Left ventricle myocardium inferior (tissue), 1 donor: ENCODE results near the gene ELFN1. TPM values are rescaled to one million over a fixed set of nuclear protein-coding genes. Genes with fewer than 3 reads are reported as not detected.
A peak's percentile ranks its signal among the peaks of the same experiment; 100 is the strongest.

Experiments used
- DNase-seq: peaks from one replicate; pipeline ENCODE4 v3.0.0-alpha.2; 2020
- H3K27ac ChIP-seq: fragments of 200-600 bp; replicated peaks from 2 replicates; pipeline ENCODE4 v1.8.0; 2021
- H3K27me3 ChIP-seq: fragments of 200-600 bp; 2 replicates; pipeline ENCODE4 v1.8.0; 2021; ENCODE audit warnings: low read depth
- H3K36me3 ChIP-seq: fragments of 200-600 bp; 2 replicates; pipeline ENCODE4 v1.8.0; 2021
- H3K4me1 ChIP-seq: fragments of 200-600 bp; 2 replicates; pipeline ENCODE4 v1.8.0; 2021
- H3K4me3 ChIP-seq: fragments of 200-600 bp; 2 replicates; pipeline ENCODE4 v1.8.0; 2021; ENCODE audit warnings: mild to moderate bottlenecking, moderate library complexity
- H3K9me3 ChIP-seq: fragments of 200-600 bp; replicated peaks from 2 replicates; pipeline ENCODE4 v1.8.0; 2021
- intact Hi-C: fragments of 100-400 bp; cut with micrococcal nuclease; formaldehyde crosslinking; loops from one replicate; pipeline ENCODE4 v1.11.0; 2022
- total RNA-seq: library from RNA; stranded (reverse); fragmentation: NEBNext Ultra II Directional; extraction: Animal tissue kit (Norgen Biotek cat#: 25700); gene quantifications from one replicate; pipeline ENCODE4 v1.2.1, GENCODE V29; 2021
- TF ChIP-seq, protein P1 (sequence below): fragments of 200-600 bp; IDR thresholded peaks from 2 replicates; pipeline ENCODE4 v1.8.0; 2021; ENCODE audit warnings: antibody characterized with exemption, mild to moderate bottlenecking, borderline replicate concordance
- donor health status: DM: no; HTN: yes; CAD: no; lungs with severe emphysema.

ELFN1 gene
- total RNA-seq, 1 donor from 2014 or later, result 10.5 TPM

DNA sequence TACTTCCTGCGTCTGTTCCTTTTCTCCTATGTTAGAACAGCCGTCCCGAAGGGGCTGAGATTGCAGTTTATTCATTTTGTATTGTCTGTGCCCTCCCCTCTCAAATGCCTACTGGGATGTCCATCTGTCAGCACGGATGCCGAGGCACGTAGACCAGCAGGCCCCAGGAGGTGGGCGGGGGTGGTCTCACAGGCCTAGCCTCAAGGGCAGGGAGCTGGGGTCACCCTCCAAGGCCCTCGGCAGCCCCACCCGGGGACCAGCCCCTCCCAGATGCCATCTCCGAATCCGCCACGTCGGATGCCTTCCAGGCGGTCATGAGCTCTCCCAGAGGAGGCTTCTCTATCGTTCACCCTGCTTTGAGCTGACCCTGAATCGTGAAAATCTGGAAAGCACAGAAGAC lies 59.7 kb downstream of the ELFN1 start:
- Histone ChIP-seq H3K4me1 (peaks cover 23% of the 10 kb centered on the region), H3K4me3 (no peak overlapping the region), H3K27ac (no peak overlapping the region), H3K36me3 (peaks cover 16% of the 10 kb centered on the region), H3K27me3 (peaks cover 6% of the 10 kb centered on the region), H3K9me3 (peaks cover 26% of the 10 kb centered on the region)
- TF ChIP-seq, protein P1, sequence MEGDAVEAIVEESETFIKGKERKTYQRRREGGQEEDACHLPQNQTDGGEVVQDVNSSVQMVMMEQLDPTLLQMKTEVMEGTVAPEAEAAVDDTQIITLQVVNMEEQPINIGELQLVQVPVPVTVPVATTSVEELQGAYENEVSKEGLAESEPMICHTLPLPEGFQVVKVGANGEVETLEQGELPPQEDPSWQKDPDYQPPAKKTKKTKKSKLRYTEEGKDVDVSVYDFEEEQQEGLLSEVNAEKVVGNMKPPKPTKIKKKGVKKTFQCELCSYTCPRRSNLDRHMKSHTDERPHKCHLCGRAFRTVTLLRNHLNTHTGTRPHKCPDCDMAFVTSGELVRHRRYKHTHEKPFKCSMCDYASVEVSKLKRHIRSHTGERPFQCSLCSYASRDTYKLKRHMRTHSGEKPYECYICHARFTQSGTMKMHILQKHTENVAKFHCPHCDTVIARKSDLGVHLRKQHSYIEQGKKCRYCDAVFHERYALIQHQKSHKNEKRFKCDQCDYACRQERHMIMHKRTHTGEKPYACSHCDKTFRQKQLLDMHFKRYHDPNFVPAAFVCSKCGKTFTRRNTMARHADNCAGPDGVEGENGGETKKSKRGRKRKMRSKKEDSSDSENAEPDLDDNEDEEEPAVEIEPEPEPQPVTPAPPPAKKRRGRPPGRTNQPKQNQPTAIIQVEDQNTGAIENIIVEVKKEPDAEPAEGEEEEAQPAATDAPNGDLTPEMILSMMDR, result no peak
- intact Hi-C loops, result no loop called here
- DNase-seq, result no peak

- intact Hi-C loops, result no loop called here
- DNase-seq, result no peak
- TF ChIP-seq, protein P1, result no peak
Measured at GRCh38 chr7:1732072-1732471, 62.0 kb downstream of the ELFN1 start.

DNA sequence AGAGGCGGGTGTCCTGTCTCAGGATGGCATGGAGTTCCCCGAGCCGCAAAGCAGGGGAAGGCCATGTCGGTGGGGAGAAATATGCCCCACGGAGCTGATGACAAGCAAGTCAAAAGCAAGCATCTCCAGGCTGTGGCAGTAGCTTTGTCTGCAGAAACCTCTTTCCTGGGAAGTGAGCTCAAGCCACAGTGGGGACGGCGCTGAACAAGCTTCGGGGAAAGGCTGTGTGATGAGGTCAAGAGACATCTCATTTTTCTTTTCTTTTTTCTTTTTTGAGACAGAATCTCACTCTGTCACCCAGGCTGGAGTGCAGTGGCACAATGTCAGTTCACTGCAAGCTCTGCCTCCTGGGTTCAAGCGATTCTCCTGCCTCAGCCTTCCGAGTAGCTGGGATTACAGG lies 62.6 kb downstream of the ELFN1 start:
- H3K27ac ChIP-seq, result peak overlapping the region; percentile 16

More at GRCh38 chr7:1732072-1732471, 62.0 kb downstream of the ELFN1 start:
- no peak overlapping the region for H3K27ac ChIP-seq
- H3K4me3 ChIP-seq, result no peak overlapping the region
- H3K4me1 ChIP-seq, result peaks cover 6% of the 10 kb centered on the region
- peaks cover 16% of the 10 kb centered on the region for H3K36me3 ChIP-seq
- no peaks in the 10 kb centered on the region for H3K27me3 ChIP-seq
- peaks cover 26% of the 10 kb centered on the region for H3K9me3 ChIP-seq

GRCh38 chr7:1733206-1733907 lies 63.3 kb downstream of the ELFN1 start:
- peak; percentile 40 for DNase-seq

More for the DNA sequence above, 62.6 kb downstream of the ELFN1 start:
- intact Hi-C loops, result no loop called here
- peaks cover 6% of the 10 kb centered on the region for H3K4me1 ChIP-seq
- H3K9me3 ChIP-seq, result peaks cover 26% of the 10 kb centered on the region
- no peak for DNase-seq
- no peak overlapping the region for H3K4me3 ChIP-seq
- TF ChIP-seq, protein P1, result no peak
- no peaks in the 10 kb centered on the region for H3K27me3 ChIP-seq
- H3K36me3 ChIP-seq, result peaks cover 16% of the 10 kb centered on the region

GRCh38 chr7:1733908-1734730 lies 64.0 kb downstream of the ELFN1 start:
- H3K4me1 ChIP-seq, result peaks cover 6% of the 10 kb centered on the region
- no peak overlapping the region for H3K27ac ChIP-seq
- DNase-seq, result no peak
- TF ChIP-seq, protein P1, result no peak
- H3K27me3 ChIP-seq, result no peaks in the 10 kb centered on the region
- intact Hi-C loops, result no loop called here
- no peak overlapping the region for H3K4me3 ChIP-seq
- peaks cover 8% of the 10 kb centered on the region for H3K36me3 ChIP-seq
- H3K9me3 ChIP-seq, result peaks cover 19% of the 10 kb centered on the region

More at GRCh38 chr7:1733206-1733907, 63.3 kb downstream of the ELFN1 start:
- Histone ChIP-seq H3K27me3 (no peaks in the 10 kb centered on the region), H3K36me3 (peaks cover 15% of the 10 kb centered on the region), H3K4me1 (peaks cover 6% of the 10 kb centered on the region), H3K27ac (no peak overlapping the region), H3K9me3 (peaks cover 26% of the 10 kb centered on the region), H3K4me3 (no peak overlapping the region)
- intact Hi-C loops, result no loop called here
- TF ChIP-seq, protein P1, result no peak
